IMR-90 (cell line): ENCODE data around the gene NSUN5. TPM values are rescaled to one million over a fixed set of nuclear protein-coding genes. Genes with fewer than 3 reads are reported as not detected.
A peak's percentile ranks its signal among the peaks of the same experiment; 100 is the strongest.
"Not testable (repeated sequence)": the region's sequence is repeated elsewhere in the genome, so short reads cannot be mapped to it uniquely, and the experiment has no call there.

Experiments
- ATAC-seq: fragments of 200-7000 bp; cut with Tn5 transposase; 2 replicates; pipeline ENCODE4 v1.9.1; 2020; ENCODE audit warnings: low read depth, mild to moderate bottlenecking, moderate library complexity
- BruUV-seq: library from RNA; stranded (reverse); fragments of 400-500 nt; replicated peaks from 2 replicates; lab custom pipeline; 2021; lab: Mats Ljungman, UMichigan
- CTCF ChIA-PET: fragments of 300-600 bp; formaldehyde crosslinking; extraction: SDS; loops from one replicate; lab custom pipeline; 2021; ENCODE audit warnings: antibody characterized with exemption; lab: Yijun Ruan, JAX
- POLR2A ChIA-PET: fragments of 300-600 bp; sonication (Branson Sonifier 250); formaldehyde crosslinking; loops from one replicate; lab custom pipeline; 2022; ENCODE audit warnings: antibody characterized with exemption; ENCODE audit not compliant: unreplicated experiment; lab: Charles Lee
- DNase-seq: peaks from one replicate; pipeline ENCODE4 v3.0.0; 2013
- H2AFZ ChIP-seq: replicated peaks from 2 replicates; pipeline ENCODE3; 2013; ENCODE audit warnings: low read length, mild to moderate bottlenecking; ENCODE audit not compliant: poor library complexity
- H2AK5ac ChIP-seq: 2 replicates; pipeline ENCODE4 v1.6.1; 2013; ENCODE audit warnings: low read depth, low read length, inconsistent platforms
- H2AK9ac ChIP-seq: replicated peaks from 2 replicates; pipeline ENCODE3; 2013; ENCODE audit warnings: mild to moderate bottlenecking, low read depth, low read length, moderate library complexity; ENCODE audit not compliant: poor library complexity
- H2BK120ac ChIP-seq: 2 replicates; pipeline ENCODE4 v1.6.1; 2013; ENCODE audit warnings: low read depth, low read length, inconsistent platforms
- H2BK15ac ChIP-seq: 3 replicates; pipeline ENCODE4 v1.6.1; 2013; ENCODE audit warnings: low read depth, low read length, inconsistent platforms
- H2BK20ac ChIP-seq: 2 replicates; pipeline ENCODE4 v1.6.1; 2013; ENCODE audit warnings: low read depth, mild to moderate bottlenecking, inconsistent platforms, low read length, moderate library complexity
- H2BK5ac ChIP-seq: 2 replicates; pipeline ENCODE4 v1.6.1; 2013; ENCODE audit warnings: mild to moderate bottlenecking, low read depth, low read length, inconsistent platforms; ENCODE audit not compliant: poor library complexity, severe bottlenecking
- H3K14ac ChIP-seq: replicated peaks from 2 replicates; pipeline ENCODE4 v1.6.1; 2013; ENCODE audit warnings: low read depth, low read length, inconsistent platforms
- H3K18ac ChIP-seq: 2 replicates; pipeline ENCODE4 v1.6.1; 2013; ENCODE audit warnings: low read depth, low read length, control low read depth
- H3K23ac ChIP-seq: 2 replicates; pipeline ENCODE4 v1.6.1; 2013; ENCODE audit warnings: low read depth, low read length, inconsistent platforms
- H3K27ac ChIP-seq: 2 replicates; pipeline ENCODE4 v1.5.1; 2013; ENCODE audit warnings: mild to moderate bottlenecking, control low read depth, low read length; ENCODE audit not compliant: insufficient read depth
- H3K27me3 ChIP-seq: 2 replicates; pipeline ENCODE4 v1.6.1; 2013; ENCODE audit warnings: low read length; ENCODE audit not compliant: control insufficient read depth, insufficient read depth
- H3K36me3 ChIP-seq: 2 replicates; pipeline ENCODE4 v1.6.1; 2013; ENCODE audit warnings: low read length, mixed read lengths; ENCODE audit not compliant: control insufficient read depth, insufficient read depth
- H3K4ac ChIP-seq: 2 replicates; pipeline ENCODE4 v1.6.1; 2013; ENCODE audit warnings: low read depth, low read length, inconsistent platforms
- H3K4me1 ChIP-seq: 2 replicates; pipeline ENCODE4 v1.6.1; 2013; ENCODE audit warnings: low read length, mixed read lengths; ENCODE audit not compliant: control insufficient read depth, insufficient read depth
- H3K4me2 ChIP-seq: 2 replicates; pipeline ENCODE4 v1.6.1; 2013; ENCODE audit warnings: low read depth, mild to moderate bottlenecking, control low read depth, low read length, moderate library complexity
- H3K4me3 ChIP-seq: 2 replicates; pipeline ENCODE4 v1.5.1; 2013; ENCODE audit warnings: low read depth, mild to moderate bottlenecking, control low read depth, low read length, moderate library complexity; ENCODE audit not compliant: insufficient read depth
- H3K56ac ChIP-seq: 2 replicates; pipeline ENCODE4 v1.6.1; 2013; ENCODE audit warnings: low read length, inconsistent platforms; ENCODE audit not compliant: insufficient read depth; ENCODE audit errors: extremely low read depth
- H3K79me1 ChIP-seq, 2 experiments: 2 replicates each; pipeline ENCODE4 v1.6.1; 2013; ENCODE audit warnings: low read length in 2 of 2, inconsistent platforms in 1 of 2, low read depth in 1 of 2
- H3K9ac ChIP-seq: 2 replicates; pipeline ENCODE4 v1.6.1; 2013; ENCODE audit warnings: low read depth, low read length, control low read depth
- H3K9me1 ChIP-seq: 2 replicates; pipeline ENCODE4 v1.6.1; 2013; ENCODE audit warnings: low read length, inconsistent platforms; ENCODE audit not compliant: insufficient read depth
- H3K9me3 ChIP-seq: 2 replicates; pipeline ENCODE4 v1.6.1; 2013; ENCODE audit warnings: low read length; ENCODE audit not compliant: control insufficient read depth, insufficient read depth
- H4K20me1 ChIP-seq: 2 replicates; pipeline ENCODE4 v1.6.1; 2013; ENCODE audit warnings: low read length, inconsistent platforms; ENCODE audit not compliant: insufficient read depth
- H4K5ac ChIP-seq: 2 replicates; pipeline ENCODE4 v1.6.1; 2013; ENCODE audit warnings: mild to moderate bottlenecking, low read depth, low read length, control low read depth
- H4K8ac ChIP-seq, 2 experiments: 2 replicates each; pipeline ENCODE4 v1.6.1; 2013; ENCODE audit warnings: low read depth in 2 of 2, low read length in 2 of 2, control low read depth in 1 of 2, inconsistent platforms in 1 of 2
- H4K91ac ChIP-seq: 2 replicates; pipeline ENCODE4 v1.6.1; 2013; ENCODE audit warnings: low read depth, low read length, inconsistent platforms; ENCODE audit not compliant: insufficient read depth
- WGBS, 2 experiments: methylation state at CpG; one replicate each; pipeline versions ENCODE4 v1.1.5 to v1.1.7; 2013; ENCODE audit warnings: missing lambda C conversion rate in 2 of 2; ENCODE audit not compliant: insufficient read length in 1 of 2; ENCODE audit errors: extremely low coverage in 2 of 2; 5-methylcytosine and 5-hydroxymethylcytosine counted together
- dilution Hi-C: fragments of 300-500 bp; cut with HindIII; formaldehyde crosslinking; loops from one replicate; pipeline ENCODE4 v1.14.3; 2018; ENCODE audit warnings: low sequenced_read_pairs; ENCODE audit not compliant: unreplicated experiment
- in situ Hi-C: fragments of 300-500 bp; cut with MboI; formaldehyde crosslinking; loops from 3 replicates; pipeline ENCODE4 v1.14.3; 2019; ENCODE audit warnings: low sequenced_read_pairs, inconsistent platforms, mixed read lengths
- intact Hi-C: fragments of 100-400 bp; cut with micrococcal nuclease; formaldehyde crosslinking; loops from 2 replicates; pipeline ENCODE4 v1.10.0; 2022
- polyA plus RNA-seq, 3 experiments: library from polyadenylated mRNA; depleted of rRNA; stranded (reverse); fragments of >200 nt; gene quantifications; 2 replicates each; pipeline ENCODE4 v1.2.3, GENCODE V29; 2012; ENCODE audit warnings: low replicate concordance in 1 of 3
- total RNA-seq: library from RNA; depleted of rRNA; stranded (reverse); fragments of >200 nt; gene quantifications from 2 replicates; pipeline ENCODE4 v1.2.3, GENCODE V29; 2012

Gene NSUN5
- total and polyA plus RNA-seq, 2 of the 4 experiments (the other 2 are of a cell fraction): 10.0 to 17.7 TPM

DNA sequence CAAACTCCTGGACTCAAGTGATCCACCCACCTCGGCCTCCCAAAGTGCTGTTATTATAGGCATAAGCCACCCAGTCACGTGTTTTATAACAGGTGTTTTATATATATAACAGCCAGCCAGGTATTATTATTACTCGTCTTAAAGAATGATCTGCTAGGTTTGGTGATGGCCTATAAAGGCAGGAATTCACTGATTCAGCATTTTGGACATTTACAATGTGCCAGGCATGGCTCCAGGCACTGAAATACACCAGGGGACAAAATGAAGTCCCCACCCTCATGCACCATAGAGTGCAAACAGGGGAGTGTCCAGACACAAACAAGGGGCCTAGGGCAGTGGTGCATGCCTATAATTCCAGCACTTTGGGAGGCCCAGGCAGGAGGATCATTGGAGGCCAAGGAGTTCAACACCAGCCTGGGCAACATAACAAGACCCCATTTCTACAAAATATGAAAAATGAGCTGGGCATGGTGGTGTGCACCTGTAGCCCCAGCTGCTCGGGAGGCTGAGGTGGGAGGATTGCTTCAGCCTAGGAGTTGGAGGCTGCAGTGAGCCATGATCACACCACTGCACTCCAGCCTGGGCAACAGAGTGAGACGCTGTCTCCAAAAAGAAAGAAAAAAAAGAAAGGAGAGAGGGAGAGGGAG, 14.9 kb upstream of the NSUN5 start:
- intact Hi-C loops: loop anchor here (1.0 kb wide), 1 partner anchor 128 kb away; no protein-coding TSS in a partner anchor
- H3K4me2 ChIP-seq: peak overlapping the region; percentile 13; the same call in 1 of the 2 replicates

DNA sequence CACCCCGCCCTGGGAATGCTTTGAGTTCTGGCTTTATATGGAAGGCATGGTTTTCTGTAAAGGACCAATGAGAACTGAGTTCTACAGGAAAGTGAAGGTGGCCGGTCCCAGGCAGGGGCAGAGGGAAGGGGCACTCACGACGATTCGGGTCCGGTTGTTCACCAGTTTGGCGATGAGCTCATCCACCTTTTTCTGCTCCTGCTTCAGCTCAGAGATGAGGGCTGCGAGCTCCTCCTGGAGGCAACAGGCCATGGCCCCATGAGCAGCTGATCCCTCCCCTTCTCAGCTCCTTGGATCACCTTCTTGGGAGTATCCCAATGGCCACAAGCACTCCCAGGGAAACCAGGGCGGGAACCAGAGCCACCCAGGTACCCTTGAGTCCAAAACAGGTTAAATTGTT, 11.4 kb upstream of the NSUN5 start:
- dilution Hi-C loops, intact Hi-C loops, CTCF ChIA-PET: not testable (repeated sequence)

More for the DNA sequence above, 14.9 kb upstream of the NSUN5 start:
- H2AK5ac ChIP-seq, H2BK15ac ChIP-seq, dilution Hi-C loops, H3K9me3 ChIP-seq, H3K79me1 ChIP-seq, BruUV-seq, H2BK20ac ChIP-seq, H3K14ac ChIP-seq, H3K4me3 ChIP-seq, H3K27me3 ChIP-seq, in situ Hi-C loops, H3K9ac ChIP-seq, H4K5ac ChIP-seq, H2AK9ac ChIP-seq, H2BK5ac ChIP-seq, H2AFZ ChIP-seq, H3K9me1 ChIP-seq, H3K23ac ChIP-seq, H3K56ac ChIP-seq, DNase-seq, H3K36me3 ChIP-seq, POLR2A ChIA-PET, ATAC-seq, H4K8ac ChIP-seq, H4K91ac ChIP-seq, H3K18ac ChIP-seq, H4K20me1 ChIP-seq, H3K4ac ChIP-seq, H3K27ac ChIP-seq, H3K4me1 ChIP-seq, H2BK120ac ChIP-seq: not testable (repeated sequence)
- CTCF ChIA-PET: interaction anchor here (1.0 to 1.4 kb wide), 2 partner anchors 18 to 128 kb away, joined by 6 to 11 read pairs; no protein-coding TSS in a partner anchor
- WGBS, 2 experiments: 43% methylated on average over 1 of the region's 5 CpGs; no CpG with 5 or more reads in 1 of the 2 experiments

More for the DNA sequence above, 11.4 kb upstream of the NSUN5 start:
- H3K9me1 ChIP-seq, ATAC-seq, H3K36me3 ChIP-seq, H4K91ac ChIP-seq, H3K9me3 ChIP-seq, DNase-seq, in situ Hi-C loops, POLR2A ChIA-PET, H3K27ac ChIP-seq, H3K14ac ChIP-seq, H3K4me3 ChIP-seq, H4K20me1 ChIP-seq, H3K23ac ChIP-seq, H3K4me2 ChIP-seq, H3K18ac ChIP-seq, H4K5ac ChIP-seq, H2BK5ac ChIP-seq, H3K27me3 ChIP-seq, H3K4me1 ChIP-seq, H3K4ac ChIP-seq, H3K79me1 ChIP-seq, H2BK20ac ChIP-seq, H2BK15ac ChIP-seq, H4K8ac ChIP-seq, H3K56ac ChIP-seq, H3K9ac ChIP-seq, BruUV-seq, H2AK9ac ChIP-seq, H2AK5ac ChIP-seq, H2AFZ ChIP-seq, H2BK120ac ChIP-seq: not testable (repeated sequence)
- no CpG with 5 or more reads among the region's 9 CpGs for WGBS, 2 experiments
